ENCODE measurements around the gene FRMD5.
"Not testable (repeated sequence)": the region's sequence is repeated elsewhere in the genome, so short reads cannot be mapped to it uniquely, and the experiment has no call there.

Gene FRMD5

GRCh38 chr15:44195151-44195740, at the start of gene FRMD5:
Gene FRMD5, minus strand, starts transcription at chr15:44195271.
- DNase-seq: peak; percentile 89

- no peak for DNase-seq
Measured at GRCh38 chr15:44243829-44244228, 48.8 kb upstream of the FRMD5 start.

GRCh38 chr15:44243141-44243540, 48.1 kb upstream of the FRMD5 start:
- DNase-seq: peak; percentile 9

GRCh38 chr15:44231842-44232241, 36.8 kb upstream of the FRMD5 start:
- no peak for DNase-seq

GRCh38 chr15:44229301-44229700, 34.2 kb upstream of the FRMD5 start:
- DNase-seq: not testable (repeated sequence)

- no peak for DNase-seq
Measured at GRCh38 chr15:44227584-44227983, 32.5 kb upstream of the FRMD5 start.

GRCh38 chr15:44227001-44227400, 31.9 kb upstream of the FRMD5 start:
- DNase-seq: not testable (repeated sequence)

- DNase-seq: no peak
Measured at GRCh38 chr15:44222478-44222877, 27.4 kb upstream of the FRMD5 start.

- no peak for DNase-seq
Measured at GRCh38 chr15:44219073-44219472, 24.0 kb upstream of the FRMD5 start.

- DNase-seq: no peak
Measured at GRCh38 chr15:44216958-44217357, 21.9 kb upstream of the FRMD5 start.

- peak; percentile 80 for DNase-seq
Measured at GRCh38 chr15:44215594-44215993, 20.5 kb upstream of the FRMD5 start.

- no peak for DNase-seq
Measured at GRCh38 chr15:44208956-44209355, 13.9 kb upstream of the FRMD5 start.

GRCh38 chr15:44207643-44208042, 12.6 kb upstream of the FRMD5 start:
- DNase-seq: no peak

- no peak for DNase-seq
Measured at GRCh38 chr15:44199393-44199792, 4.3 kb upstream of the FRMD5 start.

- peak; percentile 31 for DNase-seq
Measured at GRCh38 chr15:44194323-44195150, 534 bp downstream of the FRMD5 start.

- DNase-seq: no peak
Measured at GRCh38 chr15:44193651-44194322, 1.3 kb downstream of the FRMD5 start.

- no peak for DNase-seq
Measured at GRCh38 chr15:44188795-44189194, 6.3 kb downstream of the FRMD5 start.

- no peak for DNase-seq
Measured at GRCh38 chr15:44186705-44187104, 8.4 kb downstream of the FRMD5 start.

GRCh38 chr15:44183363-44183762, 11.7 kb downstream of the FRMD5 start:
- DNase-seq: no peak

- no peak for DNase-seq
Measured at GRCh38 chr15:44181410-44181809, 13.7 kb downstream of the FRMD5 start.

- DNase-seq: no peak
Measured at GRCh38 chr15:44177139-44177538, 17.9 kb downstream of the FRMD5 start.

- DNase-seq: no peak
Measured at GRCh38 chr15:44173813-44174212, 21.3 kb downstream of the FRMD5 start.

GRCh38 chr15:44163370-44163769, 31.7 kb downstream of the FRMD5 start:
- DNase-seq: no peak

GRCh38 chr15:44160796-44161195, 34.3 kb downstream of the FRMD5 start:
- no peak for DNase-seq

Data from amniotic stem cell (primary cell).